CD14-positive monocyte (primary cell): ENCODE measurements around the gene ARHGEF19. TPM values are rescaled to one million over a fixed set of nuclear protein-coding genes. Genes with fewer than 3 reads are reported as not detected.

Experiments
- DNase-seq, 3 donors: peaks; one replicate each; pipeline ENCODE4 v3.0.0-alpha.2; 2011 to 2022
- H2AFZ ChIP-seq: 2 replicates; pipeline ENCODE4 v1.6.0; 2012; ENCODE audit warnings: mild to moderate bottlenecking, low read depth, low read length, inconsistent platforms; ENCODE audit not compliant: insufficient read depth, poor library complexity, severe bottlenecking
- H3K27ac ChIP-seq, 2 donors: 1 replicate in 1 of 2; 2 replicates in 1 of 2; pipeline ENCODE4 v1.5.1; 2012 to 2013; ENCODE audit warnings: low read length in 2 of 2, control low read depth in 1 of 2, inconsistent platforms in 1 of 2, low read depth in 1 of 2, mild to moderate bottlenecking in 1 of 2
- H3K27me3 ChIP-seq, 2 donors: one replicate each; pipeline versions ENCODE4 v1.6.0 to v1.6.1; 2011 to 2013; ENCODE audit warnings: low read length in 2 of 2; ENCODE audit not compliant: control insufficient read depth in 2 of 2, insufficient read depth in 2 of 2
- H3K36me3 ChIP-seq, 2 donors: replicated peaks in 1 of 2; 1 replicate in 1 of 2; 2 replicates in 1 of 2; pipeline versions ENCODE4 v1.5.1 to v1.6.1; 2012 to 2013; ENCODE audit warnings: low read length in 2 of 2, control low read depth in 1 of 2, inconsistent platforms in 1 of 2, mild to moderate bottlenecking in 1 of 2; ENCODE audit not compliant: insufficient read depth in 2 of 2, control insufficient read depth in 1 of 2
- H3K4me1 ChIP-seq, 2 donors: 1 replicate in 1 of 2; 2 replicates in 1 of 2; pipeline versions ENCODE4 v1.5.1 to v1.6.1; 2012 to 2013; ENCODE audit warnings: low read length in 2 of 2, control low read depth in 1 of 2, inconsistent platforms in 1 of 2, mild to moderate bottlenecking in 1 of 2, moderate library complexity in 1 of 2; ENCODE audit not compliant: insufficient read depth in 2 of 2, control insufficient read depth in 1 of 2
- H3K4me2 ChIP-seq: replicated peaks from 2 replicates; pipeline ENCODE3; 2012; ENCODE audit warnings: low read length, moderate library complexity, mild to moderate bottlenecking; ENCODE audit not compliant: poor library complexity, severe bottlenecking; ENCODE audit errors: extremely low read depth
- H3K4me3 ChIP-seq, 3 experiments: fragments of 200-600 bp in 1 of 3; sonication (generic) in 1 of 3; replicated peaks in 1 of 3; 1 replicate in 2 of 3; 2 replicates in 1 of 3; pipeline ENCODE4 v1.5.1; 2011 to 2013; ENCODE audit warnings: low read length in 3 of 3, mild to moderate bottlenecking in 3 of 3, control low read depth in 2 of 3, low read depth in 2 of 3, inconsistent platforms in 1 of 3, moderate library complexity in 1 of 3
- H3K79me2 ChIP-seq: 2 replicates; pipeline ENCODE4 v1.6.0; 2012; ENCODE audit warnings: mild to moderate bottlenecking, control low read depth, inconsistent platforms, low read length, moderate library complexity; ENCODE audit not compliant: insufficient read depth
- H3K9ac ChIP-seq: 2 replicates; pipeline ENCODE4 v1.6.0; 2017; ENCODE audit warnings: low read length, mild to moderate bottlenecking; ENCODE audit not compliant: insufficient read depth, poor library complexity, severe bottlenecking
- H3K9me3 ChIP-seq, 2 donors: replicated peaks in 1 of 2; 1 replicate in 1 of 2; 2 replicates in 1 of 2; pipeline versions ENCODE4 v1.5.1 to v1.6.1; 2012 to 2013; ENCODE audit warnings: low read length in 2 of 2, control low read depth in 1 of 2; ENCODE audit not compliant: control insufficient read depth in 1 of 2, insufficient read depth in 1 of 2
- H4K20me1 ChIP-seq: 2 replicates; pipeline ENCODE4 v1.6.0; 2012; ENCODE audit warnings: mild to moderate bottlenecking, low read length, control low read depth, moderate library complexity; ENCODE audit not compliant: insufficient read depth
- H3K27ac Mint-ChIP-seq, 7 donors: one replicate each; pipeline ENCODE4 v1.8.0; 2020; ENCODE audit warnings: mild to moderate bottlenecking in 7 of 7, mixed read lengths in 7 of 7, moderate library complexity in 6 of 7, inconsistent platforms in 2 of 7
- H3K27me3 Mint-ChIP-seq, 3 donors: one replicate each; pipeline ENCODE4 v1.8.0; 2021 to 2022; ENCODE audit warnings: low read depth in 3 of 3, mild to moderate bottlenecking in 3 of 3, mixed read lengths in 3 of 3, moderate library complexity in 3 of 3, inconsistent platforms in 1 of 3
- H3K36me3 Mint-ChIP-seq, 2 donors: one replicate each; pipeline ENCODE4 v1.8.0; 2020; ENCODE audit warnings: mixed read lengths in 2 of 2, inconsistent platforms in 1 of 2, mild to moderate bottlenecking in 1 of 2
- H3K4me1 Mint-ChIP-seq: one replicate; pipeline ENCODE4 v1.8.0; 2020; ENCODE audit warnings: mild to moderate bottlenecking, mixed read lengths
- H3K4me3 Mint-ChIP-seq, 2 donors: one replicate each; pipeline ENCODE4 v1.8.0; 2020; ENCODE audit warnings: mild to moderate bottlenecking in 2 of 2, mixed read lengths in 2 of 2, moderate library complexity in 1 of 2
- H3K9me3 Mint-ChIP-seq, 7 donors: one replicate each; pipeline ENCODE4 v1.8.0; 2020 to 2022; ENCODE audit warnings: mixed read lengths in 7 of 7, mild to moderate bottlenecking in 6 of 7, moderate library complexity in 6 of 7, inconsistent platforms in 2 of 7
- CTCF ChIP-seq: fragments of 200-600 bp; IDR thresholded peaks from one replicate; pipeline ENCODE4 v1.8.0; 2022; ENCODE audit warnings: antibody characterized with exemption, mild to moderate bottlenecking
- WGBS: methylation state at CpG from one replicate; pipeline ENCODE4 v1.1.5; 2013; ENCODE audit warnings: missing lambda C conversion rate; ENCODE audit not compliant: insufficient coverage; 5-methylcytosine and 5-hydroxymethylcytosine counted together
- intact Hi-C, 2 donors: fragments of 100-400 bp; cut with micrococcal nuclease; formaldehyde crosslinking; loops; one replicate each; pipeline versions ENCODE4 v1.15.0 to v1.15.1; 2023
- polyA plus RNA-seq, 3 donors: library from polyadenylated mRNA; depleted of rRNA in 1 of 3; unstranded in 2 of 3; stranded (reverse) in 1 of 3; fragments of 300-500 nt in 2 of 3; fragments of >200 nt in 1 of 3; fragmentation: Illumina TruSeq in 2 of 3; gene quantifications; 1 replicate in 2 of 3; 2 replicates in 1 of 3; pipeline ENCODE4 v1.2.3, GENCODE V29; 2012 to 2021

Gene ARHGEF19
- polyA plus RNA-seq, 3 donors: 2.2 to 7.9 (median 2.3) TPM

GRCh38 chr1:16156848-16157495 lies 55.5 kb downstream of the ARHGEF19 start:
- no peak overlapping the region for H3K4me3 ChIP-seq
- intact Hi-C loops: no loop called here
- H3K36me3 ChIP-seq: no peaks in the 10 kb centered on the region
- DNase-seq: peak in 1 of 3 donors; percentile 38
- TF ChIP-seq CTCF: no peak
- no peak overlapping the region for H3K27ac ChIP-seq
- peaks cover 32 to 50% of the 10 kb centered on the region in 2 donors for H3K4me1 ChIP-seq
- H3K9me3 ChIP-seq: no peaks in the 10 kb centered on the region
- no peak overlapping the region for H2AFZ ChIP-seq
- 61% methylated on average over 11 of the region's 13 CpGs for WGBS
- H3K27ac Mint-ChIP-seq: peak overlapping the region in 1 of 7 donors; percentile 32
- peak overlapping the region in 1 of 2 donors; percentile 89 for H3K4me3 Mint-ChIP-seq
- H3K9me3 Mint-ChIP-seq: peaks cover 0 to 9% (median 0%) of the 10 kb centered on the region in 7 donors
- no peak overlapping the region for H3K4me2 ChIP-seq
- no peaks in the 10 kb centered on the region for H4K20me1 ChIP-seq
- H3K9ac ChIP-seq: no peak overlapping the region
- H3K27me3 ChIP-seq: peaks cover 8 to 44% of the 10 kb centered on the region in 2 donors
- H3K36me3 Mint-ChIP-seq: no peaks in the 10 kb centered on the region
- no peaks in the 10 kb centered on the region for H3K79me2 ChIP-seq
- H3K4me1 Mint-ChIP-seq: peaks cover 54% of the 10 kb centered on the region
- peaks cover 43 to 61% (median 43%) of the 10 kb centered on the region in 3 donors for H3K27me3 Mint-ChIP-seq

GRCh38 chr1:16155537-16156410 lies 56.7 kb downstream of the ARHGEF19 start, which contains the start of gene EPHA2:
TSS of gene EPHA2 (minus strand) at chr1:16156069. CDS start at chr1:16155932, 137 bp downstream.
- DNase-seq: peak in 2 of 3 donors; percentile 18 to 50
- WGBS: 3% methylated on average over 87 of the region's 89 CpGs
- H2AFZ ChIP-seq: peak within 1 kb of the TSS; percentile 74
- TF ChIP-seq CTCF: no peak
- Mint-ChIP-seq H3K36me3 (no peaks in the 10 kb centered on the region), H3K4me1 (peaks cover 55% of the 10 kb centered on the region), H3K27ac (peak within 1 kb of the TSS in 1 of 7 donors; percentile 69), H3K27me3 (peaks cover 34 to 52% (median 40%) of the 10 kb centered on the region in 3 donors), H3K9me3 (peaks cover 0 to 9% (median 0%) of the 10 kb centered on the region in 7 donors), H3K4me3 (peak within 1 kb of the TSS; percentile 71 to 89)
- peak within 1 kb of the TSS; percentile 40 for H3K9ac ChIP-seq
- intact Hi-C loops: no loop called here
- peak within 1 kb of the TSS; percentile 85 for H3K4me2 ChIP-seq
- H3K4me3 ChIP-seq: peak within 1 kb of the TSS; percentile 3 to 73 (median 28)
- H4K20me1 ChIP-seq: no peaks in the 10 kb centered on the region
- no peaks in the 10 kb centered on the region for H3K36me3 ChIP-seq
- H3K9me3 ChIP-seq: no peaks in the 10 kb centered on the region
- peaks cover 6 to 36% of the 10 kb centered on the region in 2 donors for H3K27me3 ChIP-seq
- H3K79me2 ChIP-seq: no peaks in the 10 kb centered on the region
- no peak within 1 kb of the TSS for H3K27ac ChIP-seq
- peaks cover 32 to 50% of the 10 kb centered on the region in 2 donors for H3K4me1 ChIP-seq
